Colonic mucosa (tissue), 4 donors: ENCODE data around the gene FKTN. TPM values are rescaled to one million over a fixed set of nuclear protein-coding genes. Genes with fewer than 3 reads are reported as not detected.
"Not testable (repeated sequence)": the region's sequence is repeated elsewhere in the genome, so short reads cannot be mapped to it uniquely, and the experiment has no call there.

Source experiments
- DNase-seq: peaks from one replicate; pipeline ENCODE4 v3.0.0-alpha.2; 2020
- H3K27ac ChIP-seq: fragments of 200-600 bp; one replicate; pipeline ENCODE4 v1.8.0; 2021
- H3K27me3 ChIP-seq: fragments of 200-600 bp; one replicate; pipeline ENCODE4 v1.8.0; 2021
- H3K36me3 ChIP-seq: fragments of 200-600 bp; one replicate; pipeline ENCODE4 v1.8.0; 2021
- H3K4me1 ChIP-seq: fragments of 200-600 bp; one replicate; pipeline ENCODE4 v1.8.0; 2021; ENCODE audit warnings: mild to moderate bottlenecking
- H3K4me3 ChIP-seq: fragments of 200-600 bp; one replicate; pipeline ENCODE4 v1.8.0; 2021
- H3K9ac ChIP-seq, 2 donors: one replicate each; pipeline ENCODE4 v1.7.0; 2013; ENCODE audit warnings: control low read depth in 2 of 2, low read depth in 2 of 2, low read length in 2 of 2
- H3K9me3 ChIP-seq: fragments of 200-600 bp; one replicate; pipeline ENCODE4 v1.8.0; 2021
- CTCF ChIP-seq: fragments of 200-600 bp; IDR thresholded peaks from one replicate; pipeline ENCODE4 v1.8.0; 2022; ENCODE audit warnings: antibody characterized with exemption, mild to moderate bottlenecking
- intact Hi-C: fragments of 100-400 bp; cut with DNase I; formaldehyde crosslinking; loops from one replicate; pipeline ENCODE4 v1.14.1; 2022
- total RNA-seq, 2 donors: library from RNA; stranded (reverse); fragmentation: NEBNext Ultra II Directional in 1 of 2; extraction: Animal tissue kit (Norgen Biotek cat#: 25700) in 1 of 2; gene quantifications; one replicate each; pipeline ENCODE4 v1.2.1, GENCODE V29; 2021
- donor health status: healthy.
- donor health status: DM: no; HTN: no; CAD: no.
- donor health status: DM: no; HTN: no; CAD: no.

FKTN gene
- total RNA-seq, 2 donors from 2014 or later = 12.3 to 18.8 TPM

GRCh38 chr9:105522618-105523385, 35.1 kb upstream of the FKTN start:
- H3K4me1 ChIP-seq, intact Hi-C loops, DNase-seq, H3K27ac ChIP-seq, H3K9me3 ChIP-seq, H3K36me3 ChIP-seq, H3K27me3 ChIP-seq, H3K4me3 ChIP-seq, H3K9ac ChIP-seq: not testable (repeated sequence)

- Histone ChIP-seq H3K4me1 (no peaks in the 10 kb centered on the region), H3K9me3 (no peaks in the 10 kb centered on the region), H3K9ac (no peak overlapping the region), H3K27me3 (no peaks in the 10 kb centered on the region), H3K4me3 (no peak overlapping the region), H3K27ac (no peak overlapping the region), H3K36me3 (no peaks in the 10 kb centered on the region)
- DNase-seq = no peak
- intact Hi-C loops = no loop called here
- TF ChIP-seq CTCF = no peak
Observed at GRCh38 chr9:105531530-105531929, 26.4 kb upstream of the FKTN start.

GRCh38 chr9:105535920-105536668, 21.8 kb upstream of the FKTN start:
- H3K27me3 ChIP-seq = no peaks in the 10 kb centered on the region
- intact Hi-C loops = no loop called here
- no peak overlapping the region for H3K27ac ChIP-seq
- no peak for TF ChIP-seq CTCF
- H3K36me3 ChIP-seq = no peaks in the 10 kb centered on the region
- no peak for DNase-seq
- no peaks in the 10 kb centered on the region for H3K9me3 ChIP-seq
- no peak overlapping the region for H3K4me3 ChIP-seq
- H3K4me1 ChIP-seq = no peaks in the 10 kb centered on the region
- no peak overlapping the region for H3K9ac ChIP-seq

- Histone ChIP-seq H3K27ac (no peak overlapping the region), H3K27me3 (no peaks in the 10 kb centered on the region), H3K9ac (no peak overlapping the region), H3K4me1 (no peaks in the 10 kb centered on the region), H3K9me3 (no peaks in the 10 kb centered on the region), H3K4me3 (no peak overlapping the region), H3K36me3 (no peaks in the 10 kb centered on the region)
- no peak for TF ChIP-seq CTCF
- intact Hi-C loops = no loop called here
- no peak for DNase-seq
Observed at GRCh38 chr9:105539452-105539851, 18.5 kb upstream of the FKTN start.

- H3K9ac ChIP-seq = no peak overlapping the region
- H3K4me1 ChIP-seq = no peaks in the 10 kb centered on the region
- no peaks in the 10 kb centered on the region for H3K36me3 ChIP-seq
- no peaks in the 10 kb centered on the region for H3K9me3 ChIP-seq
- no peak overlapping the region for H3K4me3 ChIP-seq
- H3K27ac ChIP-seq = no peak overlapping the region
- H3K27me3 ChIP-seq = no peaks in the 10 kb centered on the region
- TF ChIP-seq CTCF = no peak
- intact Hi-C loops = no loop called here
- no peak for DNase-seq
Observed at GRCh38 chr9:105541838-105542237, 16.1 kb upstream of the FKTN start.

- intact Hi-C loops = no loop called here
- Histone ChIP-seq H3K9ac (no peak overlapping the region), H3K9me3 (no peaks in the 10 kb centered on the region), H3K4me3 (no peak overlapping the region), H3K27ac (no peak overlapping the region), H3K27me3 (no peaks in the 10 kb centered on the region), H3K4me1 (no peaks in the 10 kb centered on the region), H3K36me3 (no peaks in the 10 kb centered on the region)
- DNase-seq = no peak
- TF ChIP-seq CTCF = no peak
Observed at GRCh38 chr9:105554042-105554441, 3.9 kb upstream of the FKTN start.
